ENCODE data around the gene GALNT7.

GRCh38 chr4:173174594-173175012 lies 6.0 kb downstream of the GALNT7 start:
- TF ChIP-seq, protein P1, sequence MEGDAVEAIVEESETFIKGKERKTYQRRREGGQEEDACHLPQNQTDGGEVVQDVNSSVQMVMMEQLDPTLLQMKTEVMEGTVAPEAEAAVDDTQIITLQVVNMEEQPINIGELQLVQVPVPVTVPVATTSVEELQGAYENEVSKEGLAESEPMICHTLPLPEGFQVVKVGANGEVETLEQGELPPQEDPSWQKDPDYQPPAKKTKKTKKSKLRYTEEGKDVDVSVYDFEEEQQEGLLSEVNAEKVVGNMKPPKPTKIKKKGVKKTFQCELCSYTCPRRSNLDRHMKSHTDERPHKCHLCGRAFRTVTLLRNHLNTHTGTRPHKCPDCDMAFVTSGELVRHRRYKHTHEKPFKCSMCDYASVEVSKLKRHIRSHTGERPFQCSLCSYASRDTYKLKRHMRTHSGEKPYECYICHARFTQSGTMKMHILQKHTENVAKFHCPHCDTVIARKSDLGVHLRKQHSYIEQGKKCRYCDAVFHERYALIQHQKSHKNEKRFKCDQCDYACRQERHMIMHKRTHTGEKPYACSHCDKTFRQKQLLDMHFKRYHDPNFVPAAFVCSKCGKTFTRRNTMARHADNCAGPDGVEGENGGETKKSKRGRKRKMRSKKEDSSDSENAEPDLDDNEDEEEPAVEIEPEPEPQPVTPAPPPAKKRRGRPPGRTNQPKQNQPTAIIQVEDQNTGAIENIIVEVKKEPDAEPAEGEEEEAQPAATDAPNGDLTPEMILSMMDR (IDR thresholded peaks at IDR 0.05) = no peak
- TF ChIP-seq REST (IDR thresholded peaks at IDR 0.05; ENCODE audit: insufficient read depth in 1 of 2, low read depth in 2 of 2, low read length in 1 of 2) (no peak), POLR2AphosphoS5 (IDR thresholded peaks at IDR 0.05; ENCODE audit: low read depth, low read length) (no peak; the same call in 1 of the 2 replicates)
